HepG2 (cell line): Measurements from ENCODE around the gene CMTM4. TPM values are rescaled to one million over a fixed set of nuclear protein-coding genes. Genes with fewer than 3 reads are reported as not detected.

ENCODE experiments used
- KDM1A ChIP-seq: IDR thresholded peaks from 2 replicates; pipeline ENCODE4 v1.6.1; 2016; ENCODE audit warnings: missing compliant biosample characterization
- MAFK ChIP-seq, 2 experiments: IDR thresholded peaks in 1 of 2; conservative IDR thresholded peaks in 1 of 2; 2 replicates each; pipeline ENCODE4 v1.6.1; 2011; ENCODE audit warnings: improper control_type of control experiment in 2 of 2, low read length in 2 of 2
- MED8 ChIP-seq: sonication (generic); formaldehyde crosslinking; IDR thresholded peaks from 2 replicates; pipeline ENCODE4 v1.8.1; 2023; ENCODE audit warnings: mild to moderate bottlenecking, missing genetic modification reagents; ENCODE audit not compliant: insufficient replicate concordance
- MXD4 ChIP-seq: IDR thresholded peaks from 2 replicates; pipeline ENCODE4 v1.6.1; 2016; ENCODE audit warnings: mild to moderate bottlenecking, missing biosample characterization, missing genetic modification reagents
- PHB2 ChIP-seq: fragments of 450-650 bp; IDR thresholded peaks from 2 replicates; pipeline ENCODE4 v1.6.1; 2018; ENCODE audit not compliant: partially characterized antibody
- PHF5A ChIP-seq: IDR thresholded peaks from one replicate; pipeline ENCODE4 v1.6.1; 2018; ENCODE audit warnings: low read depth, missing genetic modification reagents; ENCODE audit not compliant: unreplicated experiment
- RBAK ChIP-seq: sonication (generic); formaldehyde crosslinking; IDR thresholded peaks from 2 replicates; pipeline ENCODE4 v1.5.1; 2020; ENCODE audit warnings: mild to moderate bottlenecking, missing genetic modification reagents
- ZBTB7B ChIP-seq: sonication (generic); formaldehyde crosslinking; IDR thresholded peaks from 2 replicates; pipeline ENCODE4 v1.4.0; 2020; ENCODE audit warnings: missing genetic modification reagents
- ZNF124 ChIP-seq: sonication (generic); formaldehyde crosslinking; IDR thresholded peaks from 2 replicates; pipeline ENCODE4 v1.4.0; 2020; ENCODE audit warnings: missing genetic modification reagents
- ZNF501 ChIP-seq: sonication (generic); formaldehyde crosslinking; IDR thresholded peaks from 2 replicates; pipeline ENCODE4 v1.5.1; 2020; ENCODE audit warnings: mild to moderate bottlenecking, moderate library complexity, missing genetic modification reagents
- polyA plus RNA-seq, 8 experiments: library from polyadenylated mRNA; depleted of rRNA in 3 of 8; stranded (reverse) in 7 of 8; unstranded in 1 of 8; fragments of >200 nt; fragmentation: Illumina TruSeq in 4 of 8; extraction: Trizol in 4 of 8; gene quantifications; 2 replicates each; pipeline versions ENCODE4 v1.2.1 to v1.2.3, GENCODE V29; 2011 to 2016; ENCODE audit warnings: low read depth in 4 of 8, missing spikeins in 1 of 8, mixed read lengths in 1 of 8; ENCODE audit not compliant: insufficient read depth in 1 of 8
- total RNA-seq, 5 experiments: library from RNA; depleted of rRNA; stranded (reverse); fragments of >200 nt; fragmentation: Illumina TruSeq; extraction: Trizol; gene quantifications; 2 replicates each; pipeline ENCODE4 v1.2.3, GENCODE V29; 2016; ENCODE audit warnings: low read depth in 1 of 5
- TF ChIP-seq, protein P1 (sequence below): sonication (generic); formaldehyde crosslinking; IDR thresholded peaks from 2 replicates; pipeline ENCODE4 v1.4.0; 2020; ENCODE audit warnings: mild to moderate bottlenecking, missing genetic modification reagents
- TF ChIP-seq, protein P2 (sequence below): sonication (generic); formaldehyde crosslinking; IDR thresholded peaks from 2 replicates; pipeline ENCODE4 v1.9.0; 2021; ENCODE audit warnings: missing genetic modification reagents, borderline replicate concordance
- TF ChIP-seq, protein P3 (sequence below): sonication (generic); formaldehyde crosslinking; IDR thresholded peaks from 2 replicates; pipeline ENCODE4 v1.5.0; 2020; ENCODE audit warnings: mild to moderate bottlenecking, missing genetic modification reagents, borderline replicate concordance
- TF ChIP-seq, protein P4 (sequence below): sonication (generic); formaldehyde crosslinking; IDR thresholded peaks from 2 replicates; pipeline ENCODE4 v1.4.0; 2020; ENCODE audit warnings: missing genetic modification reagents

The CMTM4 gene
- total and polyA plus RNA-seq, 2 of the 13 experiments (the other 11 are each of a cell fraction or from before 2014, with no cell fraction given): 32.0 to 36.3 TPM

DNA sequence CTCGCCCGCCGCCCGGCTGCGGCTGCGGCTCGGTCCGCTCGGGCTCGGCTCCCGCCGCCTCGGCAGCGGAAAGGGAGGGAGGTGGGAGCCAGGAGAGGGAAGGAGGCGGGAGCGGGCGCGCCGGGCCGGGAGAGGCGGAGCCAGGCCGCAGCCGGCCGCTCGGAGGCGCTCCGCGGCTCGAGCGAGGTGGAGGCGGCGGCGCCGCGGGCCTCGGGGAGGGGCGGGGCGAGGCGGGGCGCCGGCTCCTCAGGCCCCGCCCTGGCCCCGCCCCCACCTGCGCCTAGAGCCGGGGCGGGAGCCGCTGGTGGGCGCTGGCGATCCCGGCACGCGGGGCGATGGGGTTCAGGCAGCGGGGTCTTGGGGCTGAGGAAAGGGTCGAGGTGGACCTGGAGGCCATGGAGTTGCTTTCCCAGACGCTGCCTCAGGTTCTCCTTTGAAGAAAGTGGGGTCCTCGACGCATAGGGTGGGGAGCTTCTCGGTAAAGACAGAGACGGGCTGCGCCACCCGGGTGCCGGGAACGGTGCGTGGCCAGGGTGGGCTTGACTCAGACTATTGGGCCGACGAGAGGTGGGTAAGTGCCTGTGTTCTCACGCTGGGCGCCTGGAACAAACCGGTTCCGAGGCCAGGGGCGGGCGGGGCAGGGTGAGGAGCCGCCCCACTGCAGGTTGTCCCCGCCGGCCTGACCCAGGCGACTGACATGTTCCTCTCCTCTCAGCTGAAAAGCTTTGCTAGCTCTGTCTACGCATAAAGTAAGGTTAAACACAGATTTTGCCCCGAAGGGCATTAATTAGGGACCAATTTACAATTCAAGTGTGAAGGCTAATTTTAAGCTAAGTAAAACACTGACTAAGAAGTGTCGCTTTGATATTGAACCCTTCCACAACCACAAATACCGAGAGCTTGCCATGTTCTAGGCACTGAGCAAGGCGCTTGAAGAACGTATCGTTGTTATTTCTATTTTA is at the start of gene CMTM4 (continued):
- TF ChIP-seq MAFK (conservative IDR thresholded peaks at IDR 0.05 in 1 of 2, IDR thresholded peaks at IDR 0.05 in 1 of 2; ENCODE audit: low read length in 2 of 2) (no peak), PHF5A (peak; percentile 17), PHB2 (no peak), ZNF501 (CRISPR knock-in tag) (peak; percentile 68; the same call in 1 of the 2 replicates), KDM1A (CRISPR knock-in tag) (no peak), ZNF124 (CRISPR knock-in tag) (0 out of 2 replicates have a peak, but pooled peaks have one; percentile 17), ZBTB7B (CRISPR knock-in tag) (peak; percentile 46; the same call in 1 of the 2 replicates), MED8 (CRISPR knock-in tag) (peak; percentile 25), RBAK (CRISPR knock-in tag) (peak; percentile 83), MXD4 (peak; percentile 59; the same call in 1 of the 2 replicates)
- TF ChIP-seq, protein P1, sequence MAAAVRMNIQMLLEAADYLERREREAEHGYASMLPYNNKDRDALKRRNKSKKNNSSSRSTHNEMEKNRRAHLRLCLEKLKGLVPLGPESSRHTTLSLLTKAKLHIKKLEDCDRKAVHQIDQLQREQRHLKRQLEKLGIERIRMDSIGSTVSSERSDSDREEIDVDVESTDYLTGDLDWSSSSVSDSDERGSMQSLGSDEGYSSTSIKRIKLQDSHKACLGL (CRISPR knock-in tag): peak; percentile 38; the same call in 1 of the 2 replicates
- TF ChIP-seq, protein P2, sequence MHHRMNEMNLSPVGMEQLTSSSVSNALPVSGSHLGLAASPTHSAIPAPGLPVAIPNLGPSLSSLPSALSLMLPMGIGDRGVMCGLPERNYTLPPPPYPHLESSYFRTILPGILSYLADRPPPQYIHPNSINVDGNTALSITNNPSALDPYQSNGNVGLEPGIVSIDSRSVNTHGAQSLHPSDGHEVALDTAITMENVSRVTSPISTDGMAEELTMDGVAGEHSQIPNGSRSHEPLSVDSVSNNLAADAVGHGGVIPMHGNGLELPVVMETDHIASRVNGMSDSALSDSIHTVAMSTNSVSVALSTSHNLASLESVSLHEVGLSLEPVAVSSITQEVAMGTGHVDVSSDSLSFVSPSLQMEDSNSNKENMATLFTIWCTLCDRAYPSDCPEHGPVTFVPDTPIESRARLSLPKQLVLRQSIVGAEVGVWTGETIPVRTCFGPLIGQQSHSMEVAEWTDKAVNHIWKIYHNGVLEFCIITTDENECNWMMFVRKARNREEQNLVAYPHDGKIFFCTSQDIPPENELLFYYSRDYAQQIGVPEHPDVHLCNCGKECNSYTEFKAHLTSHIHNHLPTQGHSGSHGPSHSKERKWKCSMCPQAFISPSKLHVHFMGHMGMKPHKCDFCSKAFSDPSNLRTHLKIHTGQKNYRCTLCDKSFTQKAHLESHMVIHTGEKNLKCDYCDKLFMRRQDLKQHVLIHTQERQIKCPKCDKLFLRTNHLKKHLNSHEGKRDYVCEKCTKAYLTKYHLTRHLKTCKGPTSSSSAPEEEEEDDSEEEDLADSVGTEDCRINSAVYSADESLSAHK: no peak
- TF ChIP-seq, protein P3, sequence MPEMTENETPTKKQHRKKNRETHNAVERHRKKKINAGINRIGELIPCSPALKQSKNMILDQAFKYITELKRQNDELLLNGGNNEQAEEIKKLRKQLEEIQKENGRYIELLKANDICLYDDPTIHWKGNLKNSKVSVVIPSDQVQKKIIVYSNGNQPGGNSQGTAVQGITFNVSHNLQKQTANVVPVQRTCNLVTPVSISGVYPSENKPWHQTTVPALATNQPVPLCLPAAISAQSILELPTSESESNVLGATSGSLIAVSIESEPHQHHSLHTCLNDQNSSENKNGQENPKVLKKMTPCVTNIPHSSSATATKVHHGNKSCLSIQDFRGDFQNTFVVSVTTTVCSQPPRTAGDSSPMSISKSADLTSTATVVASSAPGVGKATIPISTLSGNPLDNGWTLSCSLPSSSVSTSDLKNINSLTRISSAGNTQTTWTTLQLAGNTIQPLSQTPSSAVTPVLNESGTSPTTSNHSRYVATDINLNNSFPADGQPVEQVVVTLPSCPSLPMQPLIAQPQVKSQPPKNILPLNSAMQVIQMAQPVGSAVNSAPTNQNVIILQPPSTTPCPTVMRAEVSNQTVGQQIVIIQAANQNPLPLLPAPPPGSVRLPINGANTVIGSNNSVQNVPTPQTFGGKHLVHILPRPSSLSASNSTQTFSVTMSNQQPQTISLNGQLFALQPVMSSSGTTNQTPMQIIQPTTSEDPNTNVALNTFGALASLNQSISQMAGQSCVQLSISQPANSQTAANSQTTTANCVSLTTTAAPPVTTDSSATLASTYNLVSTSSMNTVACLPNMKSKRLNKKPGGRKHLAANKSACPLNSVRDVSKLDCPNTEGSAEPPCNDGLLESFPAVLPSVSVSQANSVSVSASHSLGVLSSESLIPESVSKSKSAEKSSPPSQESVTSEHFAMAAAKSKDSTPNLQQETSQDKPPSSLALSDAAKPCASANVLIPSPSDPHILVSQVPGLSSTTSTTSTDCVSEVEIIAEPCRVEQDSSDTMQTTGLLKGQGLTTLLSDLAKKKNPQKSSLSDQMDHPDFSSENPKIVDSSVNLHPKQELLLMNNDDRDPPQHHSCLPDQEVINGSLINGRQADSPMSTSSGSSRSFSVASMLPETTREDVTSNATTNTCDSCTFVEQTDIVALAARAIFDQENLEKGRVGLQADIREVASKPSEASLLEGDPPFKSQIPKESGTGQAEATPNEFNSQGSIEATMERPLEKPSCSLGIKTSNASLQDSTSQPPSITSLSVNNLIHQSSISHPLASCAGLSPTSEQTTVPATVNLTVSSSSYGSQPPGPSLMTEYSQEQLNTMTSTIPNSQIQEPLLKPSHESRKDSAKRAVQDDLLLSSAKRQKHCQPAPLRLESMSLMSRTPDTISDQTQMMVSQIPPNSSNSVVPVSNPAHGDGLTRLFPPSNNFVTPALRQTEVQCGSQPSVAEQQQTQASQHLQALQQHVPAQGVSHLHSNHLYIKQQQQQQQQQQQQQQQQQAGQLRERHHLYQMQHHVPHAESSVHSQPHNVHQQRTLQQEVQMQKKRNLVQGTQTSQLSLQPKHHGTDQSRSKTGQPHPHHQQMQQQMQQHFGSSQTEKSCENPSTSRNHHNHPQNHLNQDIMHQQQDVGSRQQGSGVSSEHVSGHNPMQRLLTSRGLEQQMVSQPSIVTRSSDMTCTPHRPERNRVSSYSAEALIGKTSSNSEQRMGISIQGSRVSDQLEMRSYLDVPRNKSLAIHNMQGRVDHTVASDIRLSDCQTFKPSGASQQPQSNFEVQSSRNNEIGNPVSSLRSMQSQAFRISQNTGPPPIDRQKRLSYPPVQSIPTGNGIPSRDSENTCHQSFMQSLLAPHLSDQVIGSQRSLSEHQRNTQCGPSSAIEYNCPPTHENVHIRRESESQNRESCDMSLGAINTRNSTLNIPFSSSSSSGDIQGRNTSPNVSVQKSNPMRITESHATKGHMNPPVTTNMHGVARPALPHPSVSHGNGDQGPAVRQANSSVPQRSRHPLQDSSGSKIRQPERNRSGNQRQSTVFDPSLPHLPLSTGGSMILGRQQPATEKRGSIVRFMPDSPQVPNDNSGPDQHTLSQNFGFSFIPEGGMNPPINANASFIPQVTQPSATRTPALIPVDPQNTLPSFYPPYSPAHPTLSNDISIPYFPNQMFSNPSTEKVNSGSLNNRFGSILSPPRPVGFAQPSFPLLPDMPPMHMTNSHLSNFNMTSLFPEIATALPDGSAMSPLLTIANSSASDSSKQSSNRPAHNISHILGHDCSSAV (CRISPR knock-in tag): no peak
- TF ChIP-seq, protein P4, sequence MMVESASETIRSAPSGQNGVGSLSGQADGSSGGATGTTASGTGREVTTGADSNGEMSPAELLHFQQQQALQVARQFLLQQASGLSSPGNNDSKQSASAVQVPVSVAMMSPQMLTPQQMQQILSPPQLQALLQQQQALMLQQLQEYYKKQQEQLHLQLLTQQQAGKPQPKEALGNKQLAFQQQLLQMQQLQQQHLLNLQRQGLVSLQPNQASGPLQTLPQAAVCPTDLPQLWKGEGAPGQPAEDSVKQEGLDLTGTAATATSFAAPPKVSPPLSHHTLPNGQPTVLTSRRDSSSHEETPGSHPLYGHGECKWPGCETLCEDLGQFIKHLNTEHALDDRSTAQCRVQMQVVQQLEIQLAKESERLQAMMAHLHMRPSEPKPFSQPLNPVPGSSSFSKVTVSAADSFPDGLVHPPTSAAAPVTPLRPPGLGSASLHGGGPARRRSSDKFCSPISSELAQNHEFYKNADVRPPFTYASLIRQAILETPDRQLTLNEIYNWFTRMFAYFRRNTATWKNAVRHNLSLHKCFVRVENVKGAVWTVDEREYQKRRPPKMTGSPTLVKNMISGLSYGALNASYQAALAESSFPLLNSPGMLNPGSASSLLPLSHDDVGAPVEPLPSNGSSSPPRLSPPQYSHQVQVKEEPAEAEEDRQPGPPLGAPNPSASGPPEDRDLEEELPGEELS (CRISPR knock-in tag): no peak
